Measurements from ENCODE around the gene PLEKHA8. TPM values are rescaled to one million over a fixed set of nuclear protein-coding genes. Genes with fewer than 3 reads are reported as not detected.

Gene PLEKHA8
- total RNA-seq, 2 experiments from 2014 or later = 11.6 to 14.3 TPM

DNA sequence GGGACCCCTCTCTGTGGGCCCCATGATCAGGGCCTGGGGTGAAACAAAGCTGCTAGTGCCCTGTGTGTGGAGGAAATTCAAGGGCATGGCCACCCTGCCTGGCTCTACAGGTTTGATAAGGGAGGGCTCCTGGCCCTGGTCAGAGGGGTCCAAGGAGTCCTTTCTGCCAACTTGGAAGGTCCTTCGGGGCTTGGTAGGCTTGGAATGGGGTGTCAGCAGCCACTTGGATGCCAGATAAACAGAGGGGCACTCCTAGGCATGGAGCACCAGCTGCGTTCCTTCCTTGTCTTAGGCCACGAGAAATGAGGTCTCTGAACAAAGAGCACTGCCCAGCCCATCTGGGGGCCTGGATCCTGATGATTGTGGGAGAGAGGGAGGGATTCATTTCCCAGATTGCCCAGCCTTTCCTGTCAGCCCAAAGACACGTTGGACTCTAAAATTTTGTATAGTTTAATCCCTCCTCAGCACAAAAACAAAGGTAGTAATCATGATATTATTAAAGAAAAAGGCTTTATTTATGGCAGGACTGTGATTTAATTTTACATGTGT is 111.7 kb downstream of the PLEKHA8 start:
- no peaks in the 10 kb centered on the region for H3K9me3 Mint-ChIP-seq
- POLR2A ChIA-PET = interaction anchor here (0.6 kb wide), 1 partner anchor 9 kb away, joined by 3 read pairs; no protein-coding TSS in a partner anchor
- H3K27me3 Mint-ChIP-seq = peaks cover 7% of the 10 kb centered on the region
- no peaks in the 10 kb centered on the region for H3K36me3 Mint-ChIP-seq
- H3K4me3 Mint-ChIP-seq = no peak overlapping the region
- no peak for DNase-seq
- H3K4me1 Mint-ChIP-seq = peaks cover 7% of the 10 kb centered on the region
- no peak overlapping the region for H3K27ac Mint-ChIP-seq
- no peak for ATAC-seq (ENCODE audit: low read depth)

DNA sequence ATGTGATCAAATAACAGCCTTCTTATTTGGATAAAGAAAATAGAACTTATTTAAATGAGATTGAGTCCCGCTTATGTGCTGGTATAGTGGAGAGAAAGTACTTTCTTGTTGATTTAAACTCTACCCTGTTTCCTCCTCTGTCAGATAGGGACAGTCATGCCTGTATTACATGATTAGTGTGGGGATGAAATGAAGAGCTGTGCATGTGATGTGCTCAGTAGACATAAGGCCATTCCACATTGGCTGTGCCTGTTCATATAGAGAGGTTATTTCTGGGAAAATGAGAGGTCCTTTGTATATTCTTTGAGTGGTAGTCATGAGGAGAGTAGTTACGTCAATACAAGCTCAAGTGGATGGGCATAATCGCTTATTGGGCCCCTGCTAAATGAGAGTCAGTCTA is 112.2 kb downstream of the PLEKHA8 start:
- Mint-ChIP-seq H3K4me1 (peaks cover 7% of the 10 kb centered on the region), H3K27me3 (peaks cover 7% of the 10 kb centered on the region), H3K36me3 (no peaks in the 10 kb centered on the region), H3K4me3 (no peak overlapping the region), H3K27ac (no peak overlapping the region), H3K9me3 (no peaks in the 10 kb centered on the region)
- ATAC-seq (ENCODE audit: low read depth) (no peak), DNase-seq (no peak)
- POLR2A ChIA-PET = no interaction called here

DNA sequence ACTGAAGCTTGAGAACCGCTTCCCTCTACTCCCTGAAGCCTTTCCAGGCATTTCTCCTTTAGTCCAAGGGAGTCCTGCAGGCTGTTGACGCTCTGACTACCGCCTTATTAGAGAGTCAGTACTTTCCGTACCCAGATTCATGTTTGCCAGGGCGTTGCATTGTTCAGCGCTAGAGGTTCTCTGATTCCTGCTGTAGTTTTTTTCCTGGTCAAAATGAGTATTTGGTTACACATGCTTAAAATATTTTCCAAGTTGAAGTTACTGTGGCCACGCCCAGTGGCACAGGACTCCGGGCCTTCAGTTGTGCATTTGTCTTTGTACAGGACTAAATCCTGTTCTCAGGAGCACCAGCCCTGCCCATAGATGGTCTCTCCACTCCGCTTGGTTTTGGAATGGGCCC is 114.5 kb downstream of the PLEKHA8 start:
- Mint-ChIP-seq H3K27me3 (peaks cover 5% of the 10 kb centered on the region), H3K9me3 (no peaks in the 10 kb centered on the region), H3K27ac (no peak overlapping the region), H3K36me3 (no peaks in the 10 kb centered on the region), H3K4me1 (peaks cover 4% of the 10 kb centered on the region), H3K4me3 (no peak overlapping the region)
- POLR2A ChIA-PET = no interaction called here
- no peak for DNase-seq
- no peak for ATAC-seq (ENCODE audit: low read depth)

- H3K4me1 Mint-ChIP-seq = peaks cover 5% of the 10 kb centered on the region
- no peak overlapping the region for H3K27ac Mint-ChIP-seq
- H3K4me3 Mint-ChIP-seq = no peak overlapping the region
- POLR2A ChIA-PET = no interaction called here
- DNase-seq (no peak), ATAC-seq (ENCODE audit: low read depth) (no peak)
- peaks cover 2% of the 10 kb centered on the region for H3K27me3 Mint-ChIP-seq
- H3K36me3 Mint-ChIP-seq = no peaks in the 10 kb centered on the region
- no peaks in the 10 kb centered on the region for H3K9me3 Mint-ChIP-seq
These were observed 115.6 kb downstream of the PLEKHA8 start for GRCh38 chr7:30143748-30144251.

- no peak for ATAC-seq (ENCODE audit: low read depth)
- Mint-ChIP-seq H3K27me3 (peaks cover 2% of the 10 kb centered on the region), H3K4me1 (peaks cover 12% of the 10 kb centered on the region), H3K4me3 (no peak overlapping the region), H3K36me3 (no peaks in the 10 kb centered on the region), H3K27ac (no peak overlapping the region), H3K9me3 (no peaks in the 10 kb centered on the region)
- no peak for DNase-seq
- POLR2A ChIA-PET = no interaction called here
These were observed 116.6 kb downstream of the PLEKHA8 start for GRCh38 chr7:30144657-30145306.

DNA sequence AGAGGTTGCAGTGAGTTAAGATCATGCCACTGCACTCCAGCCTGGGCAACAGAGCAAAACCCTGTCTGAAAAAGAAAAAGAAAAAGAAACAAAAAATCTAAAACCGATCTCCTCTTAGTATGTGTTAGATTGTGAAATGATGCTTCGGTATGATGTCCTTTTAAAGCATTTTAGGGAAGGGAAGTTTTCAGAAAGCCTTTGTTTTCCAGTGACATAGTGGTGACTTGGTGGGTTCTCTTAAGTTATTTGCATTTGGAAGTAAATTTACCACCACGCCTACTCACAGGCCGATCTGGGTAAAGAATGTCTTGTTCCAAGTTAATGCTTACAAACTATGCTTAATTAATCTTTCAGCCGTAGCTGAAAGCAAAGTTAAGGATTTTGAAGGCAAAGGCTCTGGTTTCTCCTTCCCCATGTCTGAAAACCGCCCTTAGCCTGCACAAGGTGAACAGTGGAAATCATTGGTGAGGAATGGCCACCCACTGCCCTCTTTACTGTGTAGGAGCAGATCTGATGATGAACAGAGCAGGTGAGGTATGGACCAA is 117.3 kb downstream of the PLEKHA8 start:
- Mint-ChIP-seq H3K4me1 (peaks cover 12% of the 10 kb centered on the region), H3K4me3 (no peak overlapping the region), H3K27me3 (peaks cover 2% of the 10 kb centered on the region), H3K27ac (no peak overlapping the region), H3K36me3 (no peaks in the 10 kb centered on the region), H3K9me3 (no peaks in the 10 kb centered on the region)
- no peak for ATAC-seq (ENCODE audit: low read depth)
- POLR2A ChIA-PET = no interaction called here
- no peak for DNase-seq

DNA sequence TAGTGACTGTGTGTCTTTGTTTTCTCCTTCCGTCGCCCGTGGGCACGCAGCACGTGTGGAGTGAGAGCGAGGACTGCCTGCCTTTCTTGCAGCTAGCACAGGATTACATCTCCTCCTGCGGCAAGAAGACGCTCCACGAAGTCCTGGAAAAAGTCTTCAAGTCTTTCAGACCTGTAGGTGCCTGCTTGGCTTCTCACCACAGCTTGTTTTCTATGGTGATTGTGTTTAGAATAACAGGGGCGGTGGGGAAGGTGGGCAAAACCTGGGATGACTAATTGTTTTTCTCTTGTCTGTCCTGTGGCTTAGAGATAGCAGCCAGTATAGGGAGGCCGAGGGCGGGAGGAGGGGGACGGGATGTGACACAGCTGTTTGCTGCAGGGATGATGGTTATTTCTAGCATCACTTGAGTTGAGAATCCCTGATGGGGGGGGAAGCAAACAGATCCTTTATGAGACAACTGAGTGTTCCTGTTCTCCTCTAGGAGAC is 118.0 kb downstream of the PLEKHA8 start:
- peaks cover 12% of the 10 kb centered on the region for H3K4me1 Mint-ChIP-seq
- H3K27me3 Mint-ChIP-seq = peaks cover 2% of the 10 kb centered on the region
- no peak for DNase-seq
- POLR2A ChIA-PET = no interaction called here
- H3K36me3 Mint-ChIP-seq = no peaks in the 10 kb centered on the region
- no peaks in the 10 kb centered on the region for H3K9me3 Mint-ChIP-seq
- ATAC-seq (ENCODE audit: low read depth) = no peak
- H3K4me3 Mint-ChIP-seq = no peak overlapping the region
- H3K27ac Mint-ChIP-seq = no peak overlapping the region

- Mint-ChIP-seq H3K4me3 (no peak overlapping the region), H3K36me3 (no peaks in the 10 kb centered on the region), H3K27me3 (peaks cover 2% of the 10 kb centered on the region), H3K9me3 (no peaks in the 10 kb centered on the region), H3K4me1 (peaks cover 12% of the 10 kb centered on the region), H3K27ac (no peak overlapping the region)
- ATAC-seq (ENCODE audit: low read depth) (peak; percentile 41), DNase-seq (no peak)
- POLR2A ChIA-PET = no interaction called here
These were observed 119.0 kb downstream of the PLEKHA8 start for GRCh38 chr7:30147223-30147622.

DNA sequence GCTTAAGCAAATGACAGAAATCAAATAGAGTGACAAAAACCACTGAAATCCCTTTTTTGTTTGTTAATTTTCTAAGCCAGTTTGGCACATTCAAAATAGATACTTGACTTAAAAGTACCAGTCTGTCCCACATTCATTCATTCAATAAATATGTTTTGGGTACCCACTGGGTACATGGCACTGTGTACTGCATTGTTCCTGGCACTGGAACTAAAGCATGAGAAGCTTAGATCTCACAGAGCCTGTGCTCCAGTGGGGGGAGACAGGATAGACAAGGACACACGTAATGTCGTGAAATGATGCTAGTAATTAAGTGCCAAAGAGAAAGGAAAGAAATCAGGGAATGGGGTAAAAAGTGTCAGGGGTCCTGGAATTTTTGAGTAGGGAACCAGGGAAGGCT is 119.6 kb downstream of the PLEKHA8 start:
- DNase-seq = no peak
- Mint-ChIP-seq H3K27ac (no peak overlapping the region), H3K9me3 (no peaks in the 10 kb centered on the region)

DNA sequence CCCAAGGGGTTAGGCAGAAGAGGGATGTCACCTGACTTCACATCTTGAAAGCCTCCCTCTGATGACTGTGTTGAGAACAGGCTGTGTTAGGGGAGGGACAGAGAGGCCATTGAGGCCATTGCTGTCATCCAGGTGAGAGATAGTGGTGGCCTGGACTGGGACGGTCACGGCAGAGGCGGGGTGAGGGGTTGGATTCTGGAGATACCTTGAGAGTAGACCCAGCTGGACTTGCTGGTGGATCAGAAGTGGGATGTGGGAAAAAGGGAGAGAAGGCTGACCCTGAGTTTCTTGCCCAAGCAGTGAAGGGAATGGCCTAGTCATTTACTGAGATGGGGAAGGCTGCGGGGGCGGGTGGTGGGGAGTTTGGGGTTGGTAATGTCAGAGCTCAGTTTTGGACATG is 120.2 kb downstream of the PLEKHA8 start:
- DNase-seq (no peak), ATAC-seq (ENCODE audit: low read depth) (no peak)
- Mint-ChIP-seq H3K4me3 (no peak overlapping the region), H3K9me3 (no peaks in the 10 kb centered on the region), H3K27ac (no peak overlapping the region), H3K36me3 (no peaks in the 10 kb centered on the region), H3K4me1 (peaks cover 14% of the 10 kb centered on the region), H3K27me3 (no peaks in the 10 kb centered on the region)
- POLR2A ChIA-PET = interaction anchor here (0.6 to 1.4 kb wide), 5 partner anchors 9 to 113 kb away, joined by 3 to 9 read pairs (median 4); no protein-coding TSS in a partner anchor

More for the DNA sequence above, 119.6 kb downstream of the PLEKHA8 start:
- no peak for ATAC-seq (ENCODE audit: low read depth)
- POLR2A ChIA-PET = no interaction called here
- Mint-ChIP-seq H3K4me1 (peaks cover 14% of the 10 kb centered on the region), H3K36me3 (no peaks in the 10 kb centered on the region), H3K4me3 (no peak overlapping the region), H3K27me3 (peaks cover 2% of the 10 kb centered on the region)

DNA sequence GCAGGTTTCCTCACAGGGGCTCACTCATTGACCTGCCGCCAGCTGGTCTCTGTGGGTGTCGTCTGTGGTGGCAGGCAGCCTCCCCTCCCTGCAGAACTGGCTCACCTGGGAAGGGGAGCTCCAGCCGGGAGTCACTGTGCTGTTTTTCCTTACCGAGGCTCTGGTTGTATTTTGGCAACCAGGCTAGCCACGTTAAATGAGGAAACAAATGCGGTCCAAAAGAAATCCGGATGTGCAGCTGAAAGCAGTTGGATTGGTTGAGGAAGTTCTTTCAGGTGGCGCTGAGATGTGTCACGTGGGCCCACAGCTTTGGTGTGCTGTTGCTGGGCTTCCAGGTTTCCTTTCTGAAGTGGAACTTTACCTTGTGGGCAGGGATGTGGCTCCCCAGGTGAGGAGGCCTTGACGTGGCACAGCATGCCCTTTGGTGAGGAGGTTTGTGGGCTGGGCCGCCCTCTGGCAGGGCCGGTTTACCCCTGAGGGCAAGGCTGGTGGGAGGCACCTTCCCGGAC is 120.8 kb downstream of the PLEKHA8 start:
- peak; percentile 56 for DNase-seq
- peak; percentile 85 for ATAC-seq (ENCODE audit: low read depth)
- H3K27ac Mint-ChIP-seq = no peak overlapping the region
- H3K4me1 Mint-ChIP-seq = peaks cover 12% of the 10 kb centered on the region
- POLR2A ChIA-PET = interaction anchor here (0.6 to 1.4 kb wide), 5 partner anchors 8 to 113 kb away, joined by 3 to 9 read pairs (median 4); no protein-coding TSS in a partner anchor
- no peaks in the 10 kb centered on the region for H3K36me3 Mint-ChIP-seq
- no peaks in the 10 kb centered on the region for H3K9me3 Mint-ChIP-seq
- no peak overlapping the region for H3K4me3 Mint-ChIP-seq
- no peaks in the 10 kb centered on the region for H3K27me3 Mint-ChIP-seq

DNA sequence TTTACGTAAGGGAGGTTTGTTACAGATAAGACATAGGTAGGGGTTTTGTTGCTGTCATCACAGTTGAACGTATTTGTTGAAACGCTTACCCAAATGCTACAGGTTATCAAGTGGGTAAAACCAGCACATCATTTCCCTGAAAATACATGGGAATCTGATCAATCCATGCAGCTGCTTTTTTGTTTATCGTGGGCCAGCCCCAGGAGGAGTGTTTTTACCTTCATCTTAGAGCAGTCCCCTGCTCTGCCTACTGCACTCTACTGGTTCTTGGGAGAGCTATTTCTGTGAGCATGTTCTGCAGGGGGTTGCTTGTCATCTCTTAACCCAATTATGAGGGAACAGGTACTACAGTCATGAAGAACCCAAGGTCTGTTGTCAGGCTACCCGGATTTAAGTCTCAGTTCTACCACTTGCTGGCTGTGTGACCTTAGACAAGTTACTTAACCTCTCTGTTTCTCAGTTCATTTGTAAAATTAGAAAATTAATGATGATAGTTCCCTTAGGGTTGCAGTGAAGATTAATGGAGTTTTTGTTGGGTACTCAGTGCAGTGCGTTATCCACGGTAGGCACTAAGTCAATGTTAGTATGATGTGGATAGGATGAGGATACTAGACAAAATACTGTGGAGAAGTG is 121.5 kb downstream of the PLEKHA8 start:
- Mint-ChIP-seq H3K27me3 (no peaks in the 10 kb centered on the region), H3K4me1 (peaks cover 9% of the 10 kb centered on the region), H3K27ac (no peak overlapping the region), H3K9me3 (no peaks in the 10 kb centered on the region), H3K36me3 (no peaks in the 10 kb centered on the region), H3K4me3 (no peak overlapping the region)
- no peak for ATAC-seq (ENCODE audit: low read depth)
- DNase-seq = no peak
- POLR2A ChIA-PET = interaction anchor here (1.1 to 1.4 kb wide), 4 partner anchors 8 to 14 kb away, joined by 3 to 9 read pairs (median 4); no protein-coding TSS in a partner anchor

- H3K27ac Mint-ChIP-seq = no peak overlapping the region
These were observed 122.5 kb downstream of the PLEKHA8 start for GRCh38 chr7:30150711-30151110.

More at GRCh38 chr7:30150711-30151110, 122.5 kb downstream of the PLEKHA8 start:
- Mint-ChIP-seq H3K4me1 (peaks cover 12% of the 10 kb centered on the region), H3K27me3 (no peaks in the 10 kb centered on the region), H3K36me3 (no peaks in the 10 kb centered on the region), H3K4me3 (no peak overlapping the region), H3K9me3 (no peaks in the 10 kb centered on the region)
- ATAC-seq (ENCODE audit: low read depth) (no peak), DNase-seq (no peak)
- POLR2A ChIA-PET = no interaction called here

All from activated naive CD8-positive, alpha-beta T cell treated with anti-CD3 and anti-CD28 coated beads, Interleukin-2, amount 10 ng/mL, durations not matched to agents 7 days and 5 days (primary cell).